OCI-M1 (cell line): ENCODE data around the gene BNIP2.
A peak's percentile ranks its signal among the peaks of the same experiment; 100 is the strongest.

Experiments
- DNase-seq: peaks from one replicate; lab custom pipeline; 2025; lab: John Stamatoyannopoulos, UW

The BNIP2 gene, protein sequence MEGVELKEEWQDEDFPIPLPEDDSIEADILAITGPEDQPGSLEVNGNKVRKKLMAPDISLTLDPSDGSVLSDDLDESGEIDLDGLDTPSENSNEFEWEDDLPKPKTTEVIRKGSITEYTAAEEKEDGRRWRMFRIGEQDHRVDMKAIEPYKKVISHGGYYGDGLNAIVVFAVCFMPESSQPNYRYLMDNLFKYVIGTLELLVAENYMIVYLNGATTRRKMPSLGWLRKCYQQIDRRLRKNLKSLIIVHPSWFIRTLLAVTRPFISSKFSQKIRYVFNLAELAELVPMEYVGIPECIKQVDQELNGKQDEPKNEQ

GRCh38 chr15:59688782-59689625, at the start of gene BNIP2:
BNIP2 (minus strand) TSS chr15:59689320; CDS start chr15:59682457, 6,863 bp downstream.
- peak; percentile 98 for DNase-seq

DNA sequence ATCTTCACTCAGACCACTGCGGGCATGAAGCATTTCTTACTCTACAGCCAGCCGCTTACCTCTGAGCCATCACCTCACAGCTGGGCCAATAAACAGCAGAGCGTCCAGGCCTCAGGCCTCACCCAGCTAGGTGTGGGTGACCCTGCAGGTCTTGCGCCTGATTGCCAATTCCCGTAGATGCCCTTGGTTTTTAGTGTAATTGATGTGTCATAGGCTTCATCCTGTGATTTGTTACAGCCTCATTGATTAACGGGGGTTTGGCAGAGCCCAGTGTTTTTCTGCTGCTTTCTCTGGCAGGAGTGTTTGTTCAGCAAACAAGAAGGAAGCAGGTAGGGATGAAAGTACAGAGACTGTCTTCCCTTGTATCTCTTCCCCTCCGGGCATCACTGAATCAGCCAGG, 49.6 kb upstream of the BNIP2 start:
- no peak for DNase-seq

GRCh38 chr15:59736181-59736580, 47.1 kb upstream of the BNIP2 start:
- DNase-seq, result no peak

GRCh38 chr15:59725151-59725486, 36.0 kb upstream of the BNIP2 start:
- DNase-seq, result no peak

- DNase-seq, result peak; percentile 10
These were observed 34.7 kb upstream of the BNIP2 start for GRCh38 chr15:59723687-59724346.

DNA sequence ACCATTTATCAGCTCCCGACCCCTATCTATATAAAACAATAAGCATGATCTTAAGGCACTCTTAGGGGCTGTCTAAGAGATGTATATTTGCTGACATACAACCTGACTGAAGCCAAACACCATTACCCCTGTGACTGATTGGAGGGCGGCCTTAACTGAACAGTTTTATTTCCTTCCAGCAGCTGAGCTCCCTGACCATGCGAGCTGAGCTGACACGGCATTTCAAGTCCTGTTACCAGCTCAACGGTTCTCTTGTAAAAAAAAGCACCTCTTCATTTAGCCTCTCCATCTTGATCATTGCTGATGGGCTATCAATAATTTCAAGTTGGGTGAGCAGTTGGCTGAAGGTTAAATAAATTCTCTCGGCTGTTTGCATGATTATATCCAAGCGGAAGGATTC, 33.4 kb upstream of the BNIP2 start:
- no peak for DNase-seq

GRCh38 chr15:59722037-59722436, 32.9 kb upstream of the BNIP2 start:
- no peak for DNase-seq

DNA sequence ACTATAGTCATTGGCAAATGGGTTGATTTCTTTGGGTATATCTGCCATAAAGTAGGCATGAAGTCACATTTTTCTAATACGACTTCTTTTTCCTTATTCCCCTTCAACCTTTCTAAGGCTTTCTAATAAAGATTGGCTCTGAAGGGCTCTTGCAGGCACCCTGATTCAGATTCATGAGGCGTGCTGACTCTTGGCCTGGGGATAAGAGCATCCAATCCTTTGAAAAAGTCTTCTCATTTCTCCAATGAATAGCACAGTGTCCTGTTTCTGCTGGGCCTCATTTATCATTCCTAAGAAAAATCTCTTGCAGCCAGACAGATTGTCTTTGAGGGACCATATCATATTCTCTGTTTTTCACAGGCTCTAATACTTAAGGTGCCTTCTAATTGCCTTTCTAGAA, 32.3 kb upstream of the BNIP2 start:
- no peak for DNase-seq

GRCh38 chr15:59713177-59713576, 24.1 kb upstream of the BNIP2 start:
- DNase-seq, result no peak

DNA sequence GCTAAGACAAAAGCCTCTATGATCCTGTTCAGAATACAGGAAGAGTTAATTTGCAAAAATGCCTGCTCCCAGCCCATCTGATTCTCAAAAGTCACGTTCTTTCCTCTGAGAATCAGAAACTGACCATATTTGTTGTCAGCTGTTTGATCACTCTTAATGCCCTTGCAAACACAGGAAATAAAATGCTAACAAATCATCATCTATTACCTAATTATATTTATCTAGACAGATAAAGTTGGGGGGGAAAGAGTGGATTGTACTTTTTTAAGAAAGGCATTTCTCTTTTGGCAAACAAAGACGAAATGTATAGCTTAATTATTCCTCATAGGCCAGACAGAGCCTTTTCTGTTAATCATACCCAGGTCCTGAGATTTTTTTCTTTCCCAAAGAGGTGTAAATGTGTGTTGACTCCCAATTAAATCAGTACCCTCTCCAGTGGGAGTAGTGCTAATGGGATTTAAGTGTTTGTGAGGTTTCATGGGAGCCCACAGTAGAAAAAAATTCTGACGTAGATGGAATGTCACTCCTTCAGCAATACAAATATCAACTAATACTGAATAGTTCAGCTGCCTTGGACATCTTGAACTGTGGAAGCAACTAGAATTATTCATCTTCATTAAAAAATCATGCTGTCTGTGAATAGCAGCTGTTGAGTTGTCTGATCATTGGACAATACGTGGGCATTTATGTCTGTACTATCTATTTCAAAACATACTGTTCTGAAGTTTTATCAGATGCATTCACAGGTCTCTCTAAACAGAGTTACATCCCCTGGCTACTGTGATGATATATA, 22.5 kb upstream of the BNIP2 start:
- DNase-seq, result no peak

DNA sequence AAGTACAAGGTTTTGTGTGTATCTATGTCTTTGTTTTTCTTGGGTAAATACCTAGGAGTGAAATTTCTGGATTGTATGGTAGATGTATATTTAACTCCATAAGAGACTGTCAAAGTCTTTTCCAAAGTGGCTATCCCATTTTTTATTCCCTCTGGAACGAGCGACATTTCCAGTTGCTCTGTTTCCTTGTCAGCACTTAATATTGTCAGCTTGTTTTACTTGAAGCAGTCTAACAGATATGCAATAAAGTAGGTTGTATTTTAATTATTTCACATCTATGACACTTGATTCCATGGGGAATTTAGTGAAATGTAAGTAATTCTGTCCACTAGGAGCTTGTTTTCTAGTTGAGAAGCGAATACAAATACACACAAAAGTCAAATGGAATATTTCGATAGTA, 18.5 kb upstream of the BNIP2 start:
- DNase-seq, result no peak

DNA sequence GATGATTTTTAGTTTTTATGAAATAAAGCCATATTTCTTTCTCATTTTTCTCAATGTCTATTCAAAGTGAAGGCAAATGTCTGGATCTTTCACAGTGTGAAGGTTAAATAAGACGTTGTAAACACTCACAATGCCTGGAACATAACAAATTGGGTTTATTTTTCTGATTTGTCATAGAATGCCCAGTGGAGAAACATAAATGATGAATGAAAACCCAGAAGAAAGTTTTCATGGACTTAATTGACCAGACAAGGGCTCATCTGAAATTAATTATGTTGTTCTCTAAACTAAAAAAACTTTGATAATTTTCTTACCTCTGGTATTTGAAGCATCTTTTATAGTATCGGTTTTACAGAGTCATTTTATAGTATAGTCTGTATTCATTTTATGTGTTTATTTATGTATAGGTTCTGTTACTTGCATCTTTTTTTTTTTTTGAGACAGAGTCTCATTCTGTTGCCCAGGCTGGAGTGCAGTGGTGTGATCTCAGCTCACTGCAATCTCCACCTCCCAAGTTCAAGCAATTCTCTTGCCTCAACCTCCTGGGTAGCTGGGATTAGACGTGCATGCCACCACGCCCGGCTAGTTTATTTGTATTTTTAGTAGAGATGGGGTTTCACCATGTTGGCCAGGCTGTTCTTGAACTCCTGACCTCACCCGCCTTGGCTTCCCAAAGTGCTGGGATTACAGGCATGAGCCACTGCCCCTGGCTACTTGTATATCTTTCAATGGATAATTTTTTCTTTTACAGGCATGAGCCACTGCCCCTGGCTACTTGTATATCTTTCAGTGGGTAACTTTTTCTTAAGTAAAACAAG, 15.1 kb upstream of the BNIP2 start:
- no peak for DNase-seq

DNA sequence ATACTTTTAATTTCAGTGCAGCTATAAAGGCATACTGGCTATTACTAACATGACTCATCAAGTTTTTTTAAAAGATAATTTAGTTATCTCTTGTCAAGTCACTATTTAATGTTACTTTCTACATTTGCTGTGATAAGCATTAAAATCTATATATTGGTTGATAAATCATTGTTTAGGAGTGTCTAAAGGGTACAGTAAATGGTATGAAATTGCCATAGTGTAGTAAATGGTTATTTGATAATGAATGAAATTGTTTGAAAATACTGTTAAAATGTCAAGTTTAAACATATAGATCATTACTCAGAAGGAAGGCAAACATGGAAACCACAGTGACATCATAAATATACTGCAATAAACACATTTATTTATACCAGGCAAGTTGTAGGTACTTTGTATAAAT, 13.2 kb upstream of the BNIP2 start:
- DNase-seq, result no peak

DNA sequence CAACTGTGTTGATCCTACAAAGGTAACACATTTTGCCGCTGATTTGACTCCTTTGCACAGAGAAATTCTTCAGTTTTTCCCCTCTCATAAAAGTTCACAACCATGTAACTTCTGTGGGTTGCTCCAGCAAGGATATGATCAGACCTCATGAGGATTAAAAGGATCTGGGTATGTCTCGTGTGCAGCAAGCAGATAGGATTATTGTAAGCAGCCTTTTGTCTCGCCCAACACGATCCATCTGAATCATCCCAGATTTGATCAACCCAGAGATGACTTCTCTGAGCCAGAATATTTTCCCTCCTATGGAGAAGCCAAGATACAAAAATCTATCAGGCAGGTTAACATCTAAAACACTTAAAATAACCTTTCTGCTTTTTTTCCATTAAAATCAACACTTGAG, 12.8 kb upstream of the BNIP2 start:
- DNase-seq, result peak; percentile 9

- peak; percentile 3 for DNase-seq
These were observed 10.8 kb upstream of the BNIP2 start for GRCh38 chr15:59699810-59700431.

- DNase-seq, result peak; percentile 15
These were observed 8.9 kb upstream of the BNIP2 start for GRCh38 chr15:59698065-59698464.

- peak; percentile 38 for DNase-seq
These were observed 7.2 kb upstream of the BNIP2 start for GRCh38 chr15:59696332-59696731.

GRCh38 chr15:59694779-59695178, 5.7 kb upstream of the BNIP2 start:
- no peak for DNase-seq

GRCh38 chr15:59691194-59691805, 2.2 kb upstream of the BNIP2 start:
- peak; percentile 88 for DNase-seq

DNA sequence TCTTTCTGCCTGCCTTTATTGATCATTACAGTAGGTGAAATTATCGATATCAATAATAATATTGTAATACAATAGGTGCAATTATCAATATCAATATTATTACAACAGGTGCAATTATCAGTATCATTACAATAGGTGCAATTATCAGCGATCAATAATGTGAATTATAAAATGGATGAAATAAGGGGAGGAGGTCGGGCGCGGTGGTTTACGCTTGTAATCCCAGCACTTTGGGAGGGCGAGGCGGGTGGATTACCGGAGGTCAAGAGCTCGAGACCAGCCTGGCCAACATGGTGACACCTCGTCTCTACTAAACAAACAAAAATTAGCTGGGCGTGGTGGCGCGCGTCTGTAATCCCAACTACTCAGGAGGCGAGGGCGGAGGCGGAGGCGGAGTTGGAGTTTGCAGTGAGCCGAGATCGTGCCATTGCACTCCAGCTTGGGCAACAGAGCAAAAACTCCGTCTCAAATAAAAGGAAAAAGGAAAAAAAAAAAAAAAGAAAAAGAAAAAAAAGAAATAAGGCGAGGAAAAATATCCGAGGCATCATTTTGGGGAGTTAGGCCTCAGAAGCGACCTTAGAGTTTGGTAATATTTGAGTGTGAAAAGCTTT, 611 bp upstream of the BNIP2 start:
- peak; percentile 91 for DNase-seq
